ENCODE results near the gene TMOD4.

The TMOD4 gene

DNA sequence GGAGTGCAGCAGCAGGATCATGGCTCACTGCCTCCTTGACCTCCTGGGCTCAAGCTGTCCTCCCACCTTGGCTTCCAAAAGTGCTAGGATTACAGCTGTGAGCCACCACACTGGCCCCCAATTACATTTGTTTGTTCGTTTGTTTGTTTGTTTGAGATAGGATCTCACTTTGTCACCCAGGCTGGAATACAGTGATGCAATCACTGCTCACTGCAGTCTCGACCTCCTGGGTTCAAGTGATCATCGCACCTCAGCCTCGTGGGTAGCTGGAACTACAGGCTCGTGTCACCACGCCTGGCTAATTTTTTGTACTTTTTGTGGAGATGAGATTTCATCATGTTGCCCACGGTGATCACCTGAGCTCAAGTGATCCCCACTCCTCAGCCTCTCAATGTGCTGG, 16.3 kb upstream of the TMOD4 start:
- no peak overlapping the region for H3K27ac ChIP-seq
- TF ChIP-seq, protein P1, sequence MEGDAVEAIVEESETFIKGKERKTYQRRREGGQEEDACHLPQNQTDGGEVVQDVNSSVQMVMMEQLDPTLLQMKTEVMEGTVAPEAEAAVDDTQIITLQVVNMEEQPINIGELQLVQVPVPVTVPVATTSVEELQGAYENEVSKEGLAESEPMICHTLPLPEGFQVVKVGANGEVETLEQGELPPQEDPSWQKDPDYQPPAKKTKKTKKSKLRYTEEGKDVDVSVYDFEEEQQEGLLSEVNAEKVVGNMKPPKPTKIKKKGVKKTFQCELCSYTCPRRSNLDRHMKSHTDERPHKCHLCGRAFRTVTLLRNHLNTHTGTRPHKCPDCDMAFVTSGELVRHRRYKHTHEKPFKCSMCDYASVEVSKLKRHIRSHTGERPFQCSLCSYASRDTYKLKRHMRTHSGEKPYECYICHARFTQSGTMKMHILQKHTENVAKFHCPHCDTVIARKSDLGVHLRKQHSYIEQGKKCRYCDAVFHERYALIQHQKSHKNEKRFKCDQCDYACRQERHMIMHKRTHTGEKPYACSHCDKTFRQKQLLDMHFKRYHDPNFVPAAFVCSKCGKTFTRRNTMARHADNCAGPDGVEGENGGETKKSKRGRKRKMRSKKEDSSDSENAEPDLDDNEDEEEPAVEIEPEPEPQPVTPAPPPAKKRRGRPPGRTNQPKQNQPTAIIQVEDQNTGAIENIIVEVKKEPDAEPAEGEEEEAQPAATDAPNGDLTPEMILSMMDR (conservative IDR thresholded peaks at IDR 0.05), result no peak

DNA sequence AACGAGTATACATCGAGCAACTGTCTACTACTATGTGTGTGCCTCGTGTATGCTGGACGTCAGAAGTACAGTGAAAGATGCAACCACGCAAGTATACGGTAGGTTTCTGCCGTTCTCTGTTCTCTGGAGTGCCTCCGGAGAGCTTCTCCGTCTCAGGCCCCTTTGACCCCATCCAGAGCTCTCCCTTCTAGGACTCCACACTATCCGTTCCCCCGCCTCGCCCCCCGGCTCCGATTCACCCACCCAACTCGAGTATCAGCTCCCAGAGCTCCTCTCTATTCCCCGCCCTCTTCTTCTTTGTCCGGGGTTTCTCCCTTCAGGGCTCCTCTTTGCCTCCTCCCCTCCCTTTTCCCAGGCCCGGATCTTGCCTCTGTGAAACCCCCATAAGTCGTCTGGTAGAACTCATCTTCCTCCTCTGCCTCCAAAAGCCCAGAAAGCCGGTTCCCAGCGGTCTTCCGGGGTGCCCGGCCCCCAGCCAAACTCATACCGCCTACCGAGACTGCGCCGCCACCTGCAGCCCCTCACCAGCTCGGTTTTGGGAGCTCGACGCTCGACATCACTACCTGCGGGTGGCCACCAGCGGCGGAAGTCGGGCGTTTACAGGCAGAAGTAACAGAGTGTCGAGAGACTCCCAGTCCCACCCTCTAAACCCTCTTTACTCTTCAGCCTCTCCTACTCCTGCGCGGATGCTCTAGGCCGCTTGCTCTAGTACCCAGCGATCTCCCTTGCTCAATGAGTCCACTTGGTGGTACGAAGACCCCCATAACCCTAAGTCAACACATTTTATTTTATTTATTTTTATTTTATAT, 14.1 kb upstream of the TMOD4 start, which contains the start of gene VPS72:
VPS72 (minus strand) TSS at position 561 of the 809 bp plus-strand sequence; CDS start at position 485, 76 bp downstream.
- peak within 1 kb of the TSS; percentile 88 for H3K27ac ChIP-seq
- TF ChIP-seq, protein P1 (conservative IDR thresholded peaks at IDR 0.05), result no peak

DNA sequence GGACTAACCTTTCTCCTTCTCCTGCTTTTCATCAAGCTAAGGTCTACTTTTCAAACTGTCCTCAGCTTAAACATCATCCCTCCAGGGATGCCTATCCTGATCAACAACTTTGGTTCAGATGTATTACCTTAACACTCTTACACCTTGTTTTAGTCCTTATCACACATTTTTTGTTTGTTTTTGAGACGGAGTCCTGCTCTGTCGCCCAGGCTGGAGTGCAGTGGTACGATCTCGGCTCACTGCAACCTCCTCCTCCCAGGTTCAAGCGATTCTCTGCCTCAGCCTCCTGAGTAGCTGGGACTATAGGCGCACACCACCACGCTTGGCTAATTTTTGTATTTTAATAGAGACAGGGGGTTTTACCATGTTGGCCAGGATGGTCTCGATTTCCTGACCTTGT, 12.9 kb upstream of the TMOD4 start:
- H3K27ac ChIP-seq, result peak overlapping the region; percentile 88

DNA sequence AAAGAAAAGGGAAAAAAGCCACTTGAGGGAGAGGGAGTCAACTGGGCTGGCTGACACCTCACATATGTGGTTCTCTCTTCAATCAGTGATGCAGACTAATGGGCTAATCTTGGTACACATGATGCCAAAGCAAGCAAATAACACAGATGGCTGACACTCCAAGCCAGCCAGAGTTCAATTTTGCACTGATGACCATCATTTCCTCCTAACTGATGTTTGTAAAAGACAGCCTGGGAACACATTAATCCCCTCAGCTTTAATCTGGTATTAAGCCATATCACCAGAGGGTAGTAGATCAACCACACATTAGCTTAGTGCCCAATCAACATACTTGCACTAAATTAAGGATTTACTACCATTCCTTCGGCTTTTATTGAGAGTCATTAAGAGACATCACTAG, 11.4 kb upstream of the TMOD4 start:
- H3K27ac ChIP-seq, result peak overlapping the region; percentile 88
- TF ChIP-seq, protein P1 (conservative IDR thresholded peaks at IDR 0.05), result no peak

DNA sequence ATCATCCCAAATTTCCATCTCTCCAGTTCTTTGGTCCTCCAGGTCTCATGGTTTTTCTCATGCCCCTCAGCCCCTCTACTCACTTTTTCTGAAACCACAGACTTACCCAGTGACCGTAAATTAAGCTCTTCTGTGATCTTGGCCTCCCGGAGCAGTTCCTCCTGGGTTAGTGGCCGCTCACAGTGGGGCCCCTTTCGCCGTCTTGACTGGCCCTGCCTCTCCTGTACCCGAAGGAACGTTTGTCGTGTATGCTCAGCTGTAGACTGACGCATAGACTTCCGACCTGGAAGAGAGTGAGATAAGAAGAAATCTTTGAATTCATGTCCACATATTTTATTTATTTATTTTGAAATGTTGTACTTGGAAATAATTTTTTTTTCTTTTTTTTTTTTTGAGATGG, 8.4 kb upstream of the TMOD4 start:
- TF ChIP-seq, protein P1 (conservative IDR thresholded peaks at IDR 0.05), result no peak
- H3K27ac ChIP-seq, result no peak overlapping the region

DNA sequence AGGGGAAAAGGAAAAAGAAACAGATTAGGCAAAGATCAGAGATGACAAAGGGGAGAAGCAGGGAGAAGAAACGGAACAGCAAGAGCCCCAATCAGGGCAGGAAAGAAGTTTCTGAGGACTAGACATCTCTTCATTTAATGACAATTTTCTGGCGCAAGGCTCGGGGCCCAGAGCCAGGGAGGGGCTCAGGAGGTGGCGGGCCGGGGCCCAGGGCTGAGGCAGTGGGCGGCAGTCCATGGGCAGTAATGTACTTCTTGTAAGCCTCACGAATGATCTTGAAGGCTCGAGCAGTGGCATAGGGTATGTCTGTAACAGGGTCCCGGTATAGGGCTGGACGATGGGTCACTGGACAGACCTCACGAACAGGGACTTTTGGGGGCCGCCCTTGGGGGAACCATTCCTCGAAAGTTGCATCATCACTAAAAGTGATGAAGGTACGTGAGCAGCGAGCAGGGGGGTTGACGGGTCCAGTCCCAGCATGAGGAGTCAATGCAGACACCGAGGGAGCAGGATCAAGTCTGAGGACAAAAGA, 799 bp upstream of the TMOD4 start:
- TF ChIP-seq, protein P1 (conservative IDR thresholded peaks at IDR 0.05), result no peak
- H3K27ac ChIP-seq, result no peak overlapping the region

DNA sequence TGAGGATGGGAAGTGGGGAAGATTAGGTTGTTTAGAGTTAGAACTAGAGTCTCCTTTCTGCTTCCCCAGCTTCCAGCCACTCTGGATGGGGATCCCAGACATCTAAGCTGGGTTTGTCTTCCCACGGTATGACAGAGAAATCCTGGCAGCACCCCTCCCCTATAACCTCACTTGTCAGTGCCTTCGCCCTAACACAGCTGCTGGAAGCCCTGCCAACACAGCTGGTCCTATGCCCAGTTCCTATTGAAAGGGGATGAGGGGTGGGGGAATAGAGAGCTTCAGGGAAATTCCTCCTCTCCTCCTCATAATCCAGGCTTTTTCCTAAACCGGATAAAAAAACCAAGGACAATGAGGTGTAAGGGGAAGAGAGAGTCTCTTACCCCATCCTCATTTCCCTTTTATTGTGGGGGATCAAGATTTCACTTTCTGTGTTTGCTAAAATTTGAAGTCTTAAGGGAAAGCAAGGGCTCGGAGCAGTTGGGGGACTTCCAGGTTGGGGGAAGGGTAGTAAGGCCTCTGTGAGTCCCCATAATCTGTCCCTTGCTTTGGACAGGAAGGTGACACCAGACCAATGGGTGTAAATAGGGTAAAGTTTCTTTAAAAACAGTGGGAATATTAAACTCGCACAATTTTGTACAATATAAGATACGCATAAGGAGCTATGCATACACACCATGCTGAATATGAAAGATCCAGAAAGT, 590 bp downstream of the TMOD4 start:
- TF ChIP-seq, protein P1 (conservative IDR thresholded peaks at IDR 0.05), result no peak

More for the DNA sequence above, 590 bp downstream of the TMOD4 start:
- no peak overlapping the region for H3K27ac ChIP-seq

Measured in VCaP (cell line).